GM12801 (cell line): ENCODE results near the gene FRMD8.

Source experiments
- CTCF ChIP-seq: IDR thresholded peaks from one replicate; pipeline ENCODE4 v1.5.1; 2011; ENCODE audit warnings: control low read depth; ENCODE audit not compliant: insufficient read length; ENCODE audit errors: extremely low read depth

The FRMD8 gene

GRCh38 chr11:65431451-65432099 is 45.1 kb downstream of the FRMD8 start:
- TF ChIP-seq CTCF, result no peak

- no peak for TF ChIP-seq CTCF
These were observed 45.7 kb downstream of the FRMD8 start for GRCh38 chr11:65432100-65432650.

- TF ChIP-seq CTCF, result no peak
These were observed 46.5 kb downstream of the FRMD8 start for GRCh38 chr11:65432686-65433582.

GRCh38 chr11:65433657-65434056 is 47.2 kb downstream of the FRMD8 start:
- no peak for TF ChIP-seq CTCF

GRCh38 chr11:65434057-65434666 is 47.7 kb downstream of the FRMD8 start:
- TF ChIP-seq CTCF, result no peak

- no peak for TF ChIP-seq CTCF
These were observed 48.4 kb downstream of the FRMD8 start for GRCh38 chr11:65434667-65435410.
